Thyroid gland (tissue), 4 donors: ENCODE results near the gene C5orf63.

Experiments
- CTCF ChIP-seq, 6 experiments: fragments of 200-600 bp in 3 of 6; fragments of 450-650 bp in 3 of 6; sonication (generic) in 3 of 6; IDR thresholded peaks; one replicate each; pipeline ENCODE4 v1.5.1; 2016 to 2019; ENCODE audit warnings: antibody characterized with exemption in 6 of 6, mild to moderate bottlenecking in 2 of 6, inconsistent platforms in 1 of 6, moderate library complexity in 1 of 6
- POLR2A ChIP-seq, 2 donors: fragments of 450-650 bp; IDR thresholded peaks; one replicate each; pipeline ENCODE4 v1.6.1; 2017; ENCODE audit warnings: antibody characterized with exemption in 2 of 2, mild to moderate bottlenecking in 2 of 2, moderate library complexity in 1 of 2

GRCh38 chr5:127076315-127077129 is 3.2 kb upstream of the C5orf63 start:
- no peak for TF ChIP-seq POLR2A (IDR thresholded peaks at IDR 0.05)
- no peak for TF ChIP-seq CTCF (IDR thresholded peaks at IDR 0.05)
